ENCODE data around the gene THRSP. TPM values are rescaled to one million over a fixed set of nuclear protein-coding genes. Genes with fewer than 3 reads are reported as not detected.
"Not testable (repeated sequence)": the region's sequence is repeated elsewhere in the genome, so short reads cannot be mapped to it uniquely, and the experiment has no call there.

Gene THRSP, protein sequence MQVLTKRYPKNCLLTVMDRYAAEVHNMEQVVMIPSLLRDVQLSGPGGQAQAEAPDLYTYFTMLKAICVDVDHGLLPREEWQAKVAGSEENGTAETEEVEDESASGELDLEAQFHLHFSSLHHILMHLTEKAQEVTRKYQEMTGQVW
- 0.17 and 0.27 TPM in 2 replicates for polyA plus RNA-seq (2013)

DNA sequence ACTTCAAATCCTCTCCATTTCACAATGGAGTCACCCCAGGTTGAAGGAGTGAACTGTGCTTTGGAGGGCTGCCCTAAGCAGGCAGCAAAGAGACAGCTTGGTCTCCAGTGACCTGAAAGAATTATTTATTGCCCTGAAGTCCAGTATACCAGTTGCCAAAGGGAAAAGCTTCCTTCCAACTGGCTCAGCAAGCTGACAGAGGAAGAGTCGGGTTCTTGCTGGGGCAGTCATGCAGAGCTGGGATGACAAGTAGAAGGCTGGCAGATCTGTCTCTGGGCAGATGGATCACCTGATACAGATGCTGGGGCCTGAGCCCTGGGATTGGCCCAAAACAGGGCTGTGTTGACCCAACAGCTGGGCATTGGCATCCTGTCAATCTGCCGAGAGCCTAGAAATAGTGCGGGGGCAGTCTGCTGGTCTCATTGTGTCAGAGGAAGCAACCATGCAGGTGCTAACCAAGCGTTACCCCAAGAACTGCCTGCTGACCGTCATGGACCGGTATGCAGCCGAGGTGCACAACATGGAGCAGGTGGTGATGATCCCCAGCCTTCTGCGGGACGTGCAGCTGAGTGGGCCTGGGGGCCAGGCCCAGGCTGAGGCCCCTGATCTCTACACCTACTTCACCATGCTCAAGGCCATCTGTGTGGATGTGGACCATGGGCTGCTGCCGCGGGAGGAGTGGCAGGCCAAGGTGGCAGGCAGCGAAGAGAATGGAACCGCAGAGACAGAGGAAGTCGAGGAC, at the start of gene THRSP:
Gene THRSP, plus strand, starts transcription at position 422 of the 742 bp plus-strand sequence. Its CDS starts 21 bp downstream, at position 443.
- H2AK5ac ChIP-seq (ENCODE audit: low read length): no peak within 1 kb of the TSS
- H4K12ac ChIP-seq (ENCODE audit: low read depth, low read length): no peak within 1 kb of the TSS
- no peak within 1 kb of the TSS for H2BK5ac ChIP-seq (ENCODE audit: low read depth, low read length, poor library complexity)
- no peak within 1 kb of the TSS for H4K91ac ChIP-seq (ENCODE audit: low read depth, low read length)
- H3K23ac ChIP-seq (ENCODE audit: low read length): no peak within 1 kb of the TSS
- H3K79me2 ChIP-seq (ENCODE audit: control insufficient read depth, insufficient read depth, low read length, poor library complexity): no peaks in the 10 kb centered on the region
- no peaks in the 10 kb centered on the region for H3K79me1 ChIP-seq (ENCODE audit: low read length)
- no peak within 1 kb of the TSS for H3K27ac ChIP-seq (ENCODE audit: low read depth, low read length)
- H3K14ac ChIP-seq (ENCODE audit: low read length): no peak within 1 kb of the TSS
- no peak within 1 kb of the TSS for H2BK120ac ChIP-seq (ENCODE audit: insufficient read depth, low read length, poor library complexity)
- H3K4me1 ChIP-seq (ENCODE audit: control insufficient read depth in 1 of 2, insufficient read depth in 2 of 2, low read length in 2 of 2): peaks cover 2 to 3% of the 10 kb centered on the region in 2 experiments
- H3K4me3 ChIP-seq (ENCODE audit: low read depth, low read length): no peak within 1 kb of the TSS
- H4K8ac ChIP-seq (ENCODE audit: low read depth, low read length): no peak within 1 kb of the TSS
- no CpG with 5 or more reads among the region's 14 CpGs for WGBS (ENCODE audit: extremely low coverage, insufficient coverage, insufficient read length)
- no peaks in the 10 kb centered on the region for H3K9me3 ChIP-seq (ENCODE audit: insufficient read depth, low read depth, low read length)
- no peak within 1 kb of the TSS for H3K4me2 ChIP-seq (ENCODE audit: low read length)
- H3K4ac ChIP-seq (ENCODE audit: low read depth, low read length): no peak within 1 kb of the TSS
- no peaks in the 10 kb centered on the region for H3K27me3 ChIP-seq (ENCODE audit: insufficient read depth, low read length)
- H2BK12ac ChIP-seq (ENCODE audit: low read length): no peak within 1 kb of the TSS
- no peak within 1 kb of the TSS for H3K9ac ChIP-seq (ENCODE audit: low read length)
- DNase-seq: no peak
- no peak within 1 kb of the TSS for H3K18ac ChIP-seq (ENCODE audit: low read length)
- H2AFZ ChIP-seq (ENCODE audit: insufficient read depth, low read length, poor library complexity): no peak within 1 kb of the TSS
- peaks cover 0 to 2% of the 10 kb centered on the region in 2 experiments for H3K36me3 ChIP-seq (ENCODE audit: control insufficient read depth in 1 of 2, insufficient read depth in 2 of 2, low read length in 2 of 2)

DNA sequence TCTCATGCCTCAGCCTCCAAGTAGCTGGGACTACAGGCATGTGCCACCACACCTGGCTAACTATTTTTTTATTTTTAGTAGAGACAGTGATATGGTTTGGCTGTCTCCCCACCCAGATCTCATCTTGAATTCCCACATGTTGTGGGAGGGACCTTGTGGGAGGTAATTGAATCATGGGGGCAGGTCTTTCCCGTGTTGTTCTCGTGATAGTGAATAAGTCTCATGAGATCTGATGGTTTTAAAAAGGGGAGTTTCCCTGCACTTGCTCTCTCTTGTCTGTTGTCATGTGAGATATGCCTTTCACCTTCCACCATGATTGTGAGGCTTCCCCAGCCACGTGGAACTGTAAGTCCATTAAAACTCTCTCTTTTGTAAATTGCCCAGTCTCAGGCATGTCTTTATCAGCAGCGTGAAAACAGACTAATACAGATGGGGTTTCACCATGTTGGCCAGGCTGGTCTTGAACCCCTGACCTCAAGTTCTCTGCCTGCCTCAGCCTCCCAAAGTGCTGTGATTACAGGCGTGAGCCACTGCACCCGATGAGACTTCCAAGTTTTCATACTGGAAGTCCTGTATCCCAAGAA, 48.6 kb upstream of the THRSP start:
- not testable (repeated sequence) for H3K27me3 ChIP-seq (ENCODE audit: insufficient read depth, low read length); DNase-seq; H2BK120ac ChIP-seq (ENCODE audit: insufficient read depth, low read length, poor library complexity); H2BK5ac ChIP-seq (ENCODE audit: low read depth, low read length, poor library complexity); H3K23ac ChIP-seq (ENCODE audit: low read length); H3K4ac ChIP-seq (ENCODE audit: low read depth, low read length); H3K27ac ChIP-seq (ENCODE audit: low read depth, low read length); H3K14ac ChIP-seq (ENCODE audit: low read length); H4K12ac ChIP-seq (ENCODE audit: low read depth, low read length); H3K18ac ChIP-seq (ENCODE audit: low read length); H3K4me3 ChIP-seq (ENCODE audit: low read depth, low read length); H3K79me1 ChIP-seq (ENCODE audit: low read length); H3K4me1 ChIP-seq (ENCODE audit: control insufficient read depth in 1 of 2, insufficient read depth in 2 of 2, low read length in 2 of 2); H2AFZ ChIP-seq (ENCODE audit: insufficient read depth, low read length, poor library complexity); H2AK5ac ChIP-seq (ENCODE audit: low read length); H3K9ac ChIP-seq (ENCODE audit: low read length); H3K9me3 ChIP-seq (ENCODE audit: insufficient read depth, low read depth, low read length); H3K79me2 ChIP-seq (ENCODE audit: control insufficient read depth, insufficient read depth, low read length, poor library complexity); H4K91ac ChIP-seq (ENCODE audit: low read depth, low read length); H2BK12ac ChIP-seq (ENCODE audit: low read length); H3K4me2 ChIP-seq (ENCODE audit: low read length); H4K8ac ChIP-seq (ENCODE audit: low read depth, low read length)
- WGBS (ENCODE audit: extremely low coverage, insufficient coverage, insufficient read length): no CpG with 5 or more reads among the region's 6 CpGs
- H3K36me3 ChIP-seq (ENCODE audit: control insufficient read depth in 1 of 2, insufficient read depth in 2 of 2, low read length in 2 of 2): peaks cover 8 to 15% of the 10 kb centered on the region in 2 experiments

DNA sequence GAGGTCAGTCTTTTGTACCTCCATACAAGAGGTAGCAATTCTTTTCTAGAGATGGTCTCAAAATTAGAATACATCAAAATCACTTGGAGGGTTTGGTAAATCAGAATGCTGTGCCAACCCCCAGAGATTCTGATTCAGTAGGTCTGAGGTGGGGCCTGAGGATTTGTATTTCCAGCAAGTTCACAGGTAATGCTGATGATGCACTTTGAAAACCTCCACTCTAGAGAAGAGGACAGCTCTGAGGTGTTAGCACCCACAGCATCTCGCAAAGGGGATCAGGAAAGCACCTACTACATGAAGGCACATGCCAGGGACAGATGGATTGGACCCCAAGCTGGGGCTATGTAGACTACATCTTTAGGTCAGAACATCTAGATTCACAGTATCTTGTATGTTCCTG, 47.8 kb upstream of the THRSP start:
- Histone ChIP-seq H3K18ac (ENCODE audit: low read length) (no peak overlapping the region), H3K4me3 (ENCODE audit: low read depth, low read length) (no peak overlapping the region)

DNA sequence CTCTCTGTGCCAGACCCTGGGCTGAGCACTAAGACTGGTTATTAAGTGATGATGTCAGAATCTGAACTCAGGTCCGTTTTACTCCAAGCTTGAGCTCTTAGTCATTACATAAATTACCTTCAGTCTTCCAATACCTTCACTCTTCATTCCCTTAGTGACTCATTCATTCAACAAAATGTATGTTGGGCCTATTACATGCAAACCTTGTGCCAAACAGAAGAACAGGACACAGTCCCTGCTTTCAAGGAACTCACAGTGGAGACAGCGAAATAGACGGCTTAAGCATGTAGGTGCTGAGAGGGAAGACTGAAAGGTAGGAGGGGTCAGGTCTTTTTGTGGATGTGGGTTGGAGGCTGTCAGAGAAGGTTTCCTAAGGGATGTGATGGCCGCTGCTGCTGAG, 43.9 kb upstream of the THRSP start:
- Histone ChIP-seq H3K79me1 (ENCODE audit: low read length) (peaks cover 9% of the 10 kb centered on the region), H2BK120ac (ENCODE audit: insufficient read depth, low read length, poor library complexity) (no peak overlapping the region), H4K12ac (ENCODE audit: low read depth, low read length) (no peak overlapping the region), H3K9me3 (ENCODE audit: insufficient read depth, low read depth, low read length) (no peaks in the 10 kb centered on the region), H3K23ac (ENCODE audit: low read length) (no peak overlapping the region), H3K4me3 (ENCODE audit: low read depth, low read length) (no peak overlapping the region), H3K27me3 (ENCODE audit: insufficient read depth, low read length) (no peaks in the 10 kb centered on the region), H3K36me3 (ENCODE audit: control insufficient read depth in 1 of 2, insufficient read depth in 2 of 2, low read length in 2 of 2) (peaks cover 8 to 15% of the 10 kb centered on the region in 2 experiments), H2AK5ac (ENCODE audit: low read length) (no peak overlapping the region), H2AFZ (ENCODE audit: insufficient read depth, low read length, poor library complexity) (no peak overlapping the region), H4K91ac (ENCODE audit: low read depth, low read length) (no peak overlapping the region), H2BK12ac (ENCODE audit: low read length) (no peak overlapping the region), H3K9ac (ENCODE audit: low read length) (no peak overlapping the region), H3K4ac (ENCODE audit: low read depth, low read length) (no peak overlapping the region), H3K4me1 (ENCODE audit: control insufficient read depth in 1 of 2, insufficient read depth in 2 of 2, low read length in 2 of 2) (peaks cover 10 to 23% of the 10 kb centered on the region in 2 experiments), H3K79me2 (ENCODE audit: control insufficient read depth, insufficient read depth, low read length, poor library complexity) (peaks cover 3% of the 10 kb centered on the region), H4K8ac (ENCODE audit: low read depth, low read length) (no peak overlapping the region), H2BK5ac (ENCODE audit: low read depth, low read length, poor library complexity) (no peak overlapping the region), H3K18ac (ENCODE audit: low read length) (no peak overlapping the region), H3K4me2 (ENCODE audit: low read length) (no peak overlapping the region), H3K27ac (ENCODE audit: low read depth, low read length) (no peak overlapping the region), H3K14ac (ENCODE audit: low read length) (no peak overlapping the region)
- no CpG with 5 or more reads among the region's 4 CpGs for WGBS (ENCODE audit: extremely low coverage, insufficient coverage, insufficient read length)
- peak; percentile 12 to 69 for DNase-seq

More for the DNA sequence above, 47.8 kb upstream of the THRSP start:
- Histone ChIP-seq H3K27me3 (ENCODE audit: insufficient read depth, low read length) (no peaks in the 10 kb centered on the region), H3K36me3 (ENCODE audit: control insufficient read depth in 1 of 2, insufficient read depth in 2 of 2, low read length in 2 of 2) (peaks cover 8 to 15% of the 10 kb centered on the region in 2 experiments), H2AFZ (ENCODE audit: insufficient read depth, low read length, poor library complexity) (no peak overlapping the region), H2BK5ac (ENCODE audit: low read depth, low read length, poor library complexity) (no peak overlapping the region), H3K14ac (ENCODE audit: low read length) (no peak overlapping the region), H3K4me1 (ENCODE audit: control insufficient read depth in 1 of 2, insufficient read depth in 2 of 2, low read length in 2 of 2) (peaks cover 8 to 9% of the 10 kb centered on the region in 2 experiments), H3K79me1 (ENCODE audit: low read length) (no peaks in the 10 kb centered on the region), H4K91ac (ENCODE audit: low read depth, low read length) (no peak overlapping the region), H2BK12ac (ENCODE audit: low read length) (no peak overlapping the region), H2AK5ac (ENCODE audit: low read length) (no peak overlapping the region), H3K4me2 (ENCODE audit: low read length) (no peak overlapping the region), H4K12ac (ENCODE audit: low read depth, low read length) (no peak overlapping the region), H3K23ac (ENCODE audit: low read length) (no peak overlapping the region), H3K27ac (ENCODE audit: low read depth, low read length) (no peak overlapping the region), H3K79me2 (ENCODE audit: control insufficient read depth, insufficient read depth, low read length, poor library complexity) (no peaks in the 10 kb centered on the region), H4K8ac (ENCODE audit: low read depth, low read length) (no peak overlapping the region), H3K9ac (ENCODE audit: low read length) (no peak overlapping the region), H2BK120ac (ENCODE audit: insufficient read depth, low read length, poor library complexity) (no peak overlapping the region), H3K4ac (ENCODE audit: low read depth, low read length) (no peak overlapping the region), H3K9me3 (ENCODE audit: insufficient read depth, low read depth, low read length) (no peaks in the 10 kb centered on the region)
- DNase-seq: no peak
- no CpG with 5 or more reads among the region's 1 CpG for WGBS (ENCODE audit: extremely low coverage, insufficient coverage, insufficient read length)

Data from trophoblast cell (in vitro differentiated cells and primary cell).